GM12874 (cell line): Measurements from ENCODE around the gene CAV1.

Experiments
- TF ChIP-seq, protein P1 (sequence below): IDR thresholded peaks from 2 replicates; pipeline ENCODE4 v1.5.1; 2011; ENCODE audit warnings: low read depth, mild to moderate bottlenecking, control low read depth, low read length, moderate library complexity; ENCODE audit not compliant: insufficient read depth

CAV1 gene

DNA sequence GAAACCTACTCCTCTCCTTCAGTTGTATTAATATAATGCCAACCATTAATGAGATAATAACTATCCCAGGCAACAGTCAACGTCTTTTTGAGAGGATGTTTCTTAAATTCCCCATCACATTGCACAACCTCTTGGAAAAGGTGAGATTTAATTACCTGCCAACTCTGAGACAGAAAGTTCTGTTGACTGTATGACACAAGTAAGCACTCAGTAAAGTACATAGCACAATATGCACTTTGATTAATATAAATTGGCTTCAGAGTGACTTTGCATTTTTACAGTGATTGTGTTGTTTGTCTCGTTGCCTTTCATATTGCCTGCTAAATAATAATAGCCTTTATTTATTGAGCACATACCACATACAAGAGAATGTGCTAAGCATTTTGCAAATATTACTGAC, 46.7 kb downstream of the CAV1 start:
- TF ChIP-seq, protein P1, sequence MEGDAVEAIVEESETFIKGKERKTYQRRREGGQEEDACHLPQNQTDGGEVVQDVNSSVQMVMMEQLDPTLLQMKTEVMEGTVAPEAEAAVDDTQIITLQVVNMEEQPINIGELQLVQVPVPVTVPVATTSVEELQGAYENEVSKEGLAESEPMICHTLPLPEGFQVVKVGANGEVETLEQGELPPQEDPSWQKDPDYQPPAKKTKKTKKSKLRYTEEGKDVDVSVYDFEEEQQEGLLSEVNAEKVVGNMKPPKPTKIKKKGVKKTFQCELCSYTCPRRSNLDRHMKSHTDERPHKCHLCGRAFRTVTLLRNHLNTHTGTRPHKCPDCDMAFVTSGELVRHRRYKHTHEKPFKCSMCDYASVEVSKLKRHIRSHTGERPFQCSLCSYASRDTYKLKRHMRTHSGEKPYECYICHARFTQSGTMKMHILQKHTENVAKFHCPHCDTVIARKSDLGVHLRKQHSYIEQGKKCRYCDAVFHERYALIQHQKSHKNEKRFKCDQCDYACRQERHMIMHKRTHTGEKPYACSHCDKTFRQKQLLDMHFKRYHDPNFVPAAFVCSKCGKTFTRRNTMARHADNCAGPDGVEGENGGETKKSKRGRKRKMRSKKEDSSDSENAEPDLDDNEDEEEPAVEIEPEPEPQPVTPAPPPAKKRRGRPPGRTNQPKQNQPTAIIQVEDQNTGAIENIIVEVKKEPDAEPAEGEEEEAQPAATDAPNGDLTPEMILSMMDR = no peak

DNA sequence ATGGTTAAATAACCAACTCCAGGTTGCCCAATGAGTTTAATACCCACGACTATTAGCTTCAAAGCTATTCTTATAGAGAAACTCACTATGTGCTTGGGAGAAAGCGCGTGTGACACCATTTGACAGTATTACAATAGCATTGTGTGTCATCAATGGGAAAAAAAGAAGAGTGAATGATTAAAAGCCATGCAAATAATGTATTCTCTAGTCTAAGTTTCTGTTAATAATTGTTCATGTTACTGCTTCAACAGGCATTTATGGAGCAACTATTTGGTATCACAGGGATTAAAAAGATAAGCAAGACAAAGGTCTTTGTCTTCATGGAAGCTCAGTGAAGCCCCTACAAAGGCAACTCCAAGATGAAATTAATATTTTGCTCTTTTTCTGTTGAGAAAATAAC, 47.2 kb downstream of the CAV1 start:
- TF ChIP-seq, protein P1 = no peak

DNA sequence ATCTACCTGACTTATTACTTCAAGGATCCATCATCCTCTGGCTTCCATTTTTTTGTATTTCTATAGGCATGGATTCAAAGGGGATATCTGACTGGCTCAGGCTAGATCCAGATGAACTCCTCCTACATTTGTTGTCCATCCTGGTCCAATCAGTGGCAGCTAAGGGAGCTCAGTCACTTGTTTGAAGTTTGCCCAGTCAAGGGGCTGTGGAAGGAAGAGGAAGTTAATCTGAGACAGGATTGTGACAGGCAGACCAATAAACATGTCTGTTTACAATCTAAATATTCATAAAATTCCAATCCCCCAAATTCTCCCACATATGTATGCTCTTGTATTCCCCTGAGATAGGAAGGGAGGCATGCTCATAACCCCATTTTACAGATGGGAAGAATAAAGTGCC, 48.7 kb downstream of the CAV1 start:
- TF ChIP-seq, protein P1 = no peak

DNA sequence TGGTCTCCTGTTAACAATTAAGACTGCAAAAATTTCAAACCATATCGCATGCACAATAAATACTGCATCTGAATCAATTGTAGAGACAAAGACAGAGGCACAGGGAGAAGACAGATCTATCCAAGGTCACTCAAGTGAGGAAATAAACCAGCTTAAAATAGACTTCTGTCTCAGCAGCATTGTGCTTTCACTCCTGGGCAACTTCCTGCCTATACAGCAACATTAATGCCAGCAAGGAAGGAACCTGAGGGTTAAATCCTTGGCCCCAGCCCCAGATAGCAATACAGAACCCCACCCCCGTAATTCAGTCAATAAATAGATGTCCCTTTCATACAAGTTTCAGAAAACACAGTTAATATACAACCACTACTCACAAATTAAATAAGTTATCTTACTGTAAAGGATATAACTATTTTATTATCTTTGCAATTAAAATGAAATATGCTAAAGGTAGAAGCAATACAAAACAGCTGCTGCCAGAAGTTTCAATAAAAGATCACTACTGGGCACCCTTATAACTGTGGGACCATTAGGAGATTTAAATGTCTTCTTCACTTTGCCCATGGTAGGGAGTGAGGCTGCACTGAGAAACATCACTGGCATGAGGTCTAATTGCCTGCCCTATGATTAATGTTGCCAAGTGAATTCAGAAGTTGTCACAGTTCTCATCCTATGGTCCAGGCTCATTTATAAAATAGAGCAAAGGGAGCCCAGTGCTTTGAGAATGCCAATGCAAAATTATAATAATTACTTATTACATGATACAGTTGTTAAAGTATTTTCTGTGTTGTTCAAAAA, 49.4 kb downstream of the CAV1 start:
- TF ChIP-seq, protein P1 = no peak

DNA sequence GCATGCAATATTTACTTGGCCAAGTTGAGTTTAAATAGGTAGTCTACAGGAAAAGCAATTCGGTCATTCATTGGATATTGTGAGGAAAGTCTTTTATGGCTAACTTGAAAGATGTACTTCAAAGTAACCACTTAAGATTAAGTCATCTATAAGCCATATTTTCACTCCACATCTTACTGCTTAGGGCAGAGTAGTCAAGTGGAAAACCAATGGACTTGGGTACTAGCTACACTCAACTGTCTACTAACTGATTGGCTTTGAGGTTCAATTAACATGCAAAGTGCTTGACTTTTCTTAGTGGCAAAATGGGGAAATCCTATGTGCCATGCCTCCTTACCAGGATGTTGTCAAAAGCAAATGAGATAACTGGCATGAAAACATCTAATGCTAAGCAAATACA, 51.0 kb downstream of the CAV1 start:
- TF ChIP-seq, protein P1 = no peak

DNA sequence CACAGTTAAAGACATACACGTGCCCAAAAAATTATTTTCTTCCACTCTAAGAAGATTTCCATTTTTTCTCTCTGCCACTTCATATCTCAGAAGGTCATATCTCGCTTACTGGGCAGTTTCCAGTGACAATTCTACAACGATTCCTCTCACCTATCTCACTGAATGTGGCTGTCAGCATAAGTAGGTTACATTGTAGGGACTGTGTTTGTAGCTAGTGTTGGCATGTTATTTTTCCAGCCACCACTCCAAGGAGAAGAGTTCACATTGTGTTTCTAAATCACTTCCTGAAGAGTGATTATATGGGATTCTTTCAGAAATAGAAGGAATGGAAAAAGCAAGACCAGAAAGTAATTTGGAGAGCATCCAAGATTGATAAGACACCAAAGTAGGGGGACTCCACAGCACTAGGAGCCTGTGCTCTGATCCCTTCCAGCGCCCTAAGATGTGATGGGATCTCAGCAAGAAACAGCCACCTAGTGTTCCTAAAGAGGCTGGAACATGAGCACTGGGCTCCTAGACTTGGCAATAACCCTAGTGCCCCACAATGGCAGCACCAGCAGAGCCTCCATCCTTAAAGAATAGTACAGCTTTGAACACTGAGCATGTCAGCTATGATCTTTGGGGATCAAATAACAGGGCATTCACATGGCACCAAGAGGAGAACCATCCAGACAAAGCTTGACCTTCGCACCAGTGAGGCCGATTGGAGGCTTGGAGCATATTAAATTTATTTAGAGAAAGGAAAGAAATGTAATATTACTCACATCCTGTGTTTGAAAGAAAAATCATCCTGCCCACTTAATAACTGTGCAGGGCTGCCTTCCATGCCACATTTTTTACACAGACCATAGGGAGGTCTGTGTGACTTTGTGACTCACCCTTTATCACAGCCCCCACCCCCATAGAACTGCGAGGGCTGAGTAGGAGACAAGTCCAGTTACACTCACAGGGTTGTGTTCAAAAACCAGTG, 51.8 kb downstream of the CAV1 start:
- TF ChIP-seq, protein P1 = no peak

DNA sequence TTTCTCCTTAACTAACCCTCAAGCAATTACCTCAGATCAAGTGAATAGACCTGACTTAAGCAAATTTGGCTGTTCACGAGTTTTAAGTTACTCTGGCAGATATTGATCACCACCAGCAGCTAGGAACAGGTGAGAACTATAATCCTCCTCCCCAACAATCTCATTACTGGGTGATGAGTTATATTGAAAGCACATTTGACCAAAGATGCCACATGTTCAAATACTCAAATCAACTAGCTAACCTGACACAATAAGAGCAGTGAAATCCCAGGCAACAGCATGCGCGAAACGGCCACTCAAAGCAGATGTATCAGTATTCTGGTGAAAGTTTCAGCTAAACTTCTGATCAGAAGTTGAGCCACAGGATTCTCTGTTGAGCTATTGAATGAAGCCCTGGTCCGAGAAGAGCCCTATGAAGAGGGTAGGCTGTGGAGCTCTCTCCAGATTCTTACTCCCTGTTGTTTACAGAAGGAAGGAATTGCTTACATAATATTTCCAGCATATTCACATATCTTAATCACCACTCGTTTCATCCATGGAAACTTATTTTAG, 52.6 kb downstream of the CAV1 start:
- TF ChIP-seq, protein P1 = no peak
